Measurements from ENCODE around the gene ZDHHC6. TPM values are rescaled to one million over a fixed set of nuclear protein-coding genes. Genes with fewer than 3 reads are reported as not detected.

The ZDHHC6 gene
- polyA plus RNA-seq, 1 donor = 60.6 TPM

DNA sequence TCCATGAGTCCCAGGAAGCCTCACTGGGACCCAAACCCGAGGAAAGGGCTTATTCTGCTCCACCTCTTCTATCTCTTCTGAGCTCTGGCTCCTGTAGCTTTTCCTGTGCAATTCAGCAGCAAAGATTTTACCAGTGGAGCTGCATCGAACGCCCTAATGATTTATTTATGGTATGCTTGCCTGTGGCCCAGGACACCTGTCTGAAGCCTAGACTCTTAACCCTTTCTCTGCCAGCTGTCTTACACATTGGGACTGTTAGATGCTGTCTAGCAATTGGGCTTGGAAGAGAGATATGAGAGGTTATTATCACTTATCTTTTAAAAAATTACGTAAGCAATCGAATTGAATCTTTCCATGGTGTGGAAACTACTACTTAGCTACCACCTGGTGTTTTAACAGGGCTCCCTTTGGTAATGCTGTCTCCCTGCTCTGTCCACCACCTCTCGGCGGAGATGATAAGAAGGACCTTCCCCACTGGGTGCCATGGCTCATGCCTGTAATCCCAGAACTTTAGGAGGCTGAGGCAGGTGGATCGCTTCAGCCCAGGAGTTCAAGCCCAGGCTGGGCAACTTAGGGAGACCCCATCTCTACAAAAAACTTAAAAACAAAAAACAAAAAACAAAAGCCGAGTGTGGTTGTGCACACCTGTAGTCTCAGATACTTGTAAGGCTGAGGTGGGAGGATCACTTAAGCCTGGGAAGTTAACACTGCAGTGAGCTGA, 64.0 kb downstream of the ZDHHC6 start:
- peak overlapping the region; percentile 93 for H3K27ac ChIP-seq (ENCODE audit: low read length)
- H3K27me3 ChIP-seq (ENCODE audit: control insufficient read depth, insufficient read depth, low read length) = no peaks in the 10 kb centered on the region
- H3K36me3 ChIP-seq (ENCODE audit: control insufficient read depth, insufficient read depth, low read length) = peaks cover 9% of the 10 kb centered on the region
- peak in 1 of 2 donors; percentile 59 for DNase-seq
- peaks cover 56% of the 10 kb centered on the region for H3K4me1 ChIP-seq (ENCODE audit: control insufficient read depth, insufficient read depth, low read length)
- no peaks in the 10 kb centered on the region for H3K9me3 ChIP-seq (ENCODE audit: control insufficient read depth, low read depth, low read length)
- WGBS (ENCODE audit: insufficient coverage, low lambda C conversion rate) = 60% methylated on average over 1 of the region's 9 CpGs
- no peak overlapping the region for H3K4me3 ChIP-seq (ENCODE audit: low read length)

Other genes with a start within 250 kb of the ZDHHC6 start
- 0.09 TPM for gene TECTB, start 163.5 kb downstream of the ZDHHC6 start, polyA plus RNA-seq
- gene ACSL5, start 72.8 kb downstream of the ZDHHC6 start, polyA plus RNA-seq = 361 TPM
- gene VTI1A, start 301 bp upstream of the ZDHHC6 start, polyA plus RNA-seq = 17.2 TPM